GM21619 (cell line): ENCODE data around the gene DCANP1.
"Not testable (repeated sequence)": the region's sequence is repeated elsewhere in the genome, so short reads cannot be mapped to it uniquely, and the experiment has no call there.

ENCODE experiments used
- ATAC-seq: cut with Tn5 transposase; IDR thresholded peaks from one replicate; pipeline ENCODE4 v1.9.1; 2021; ENCODE audit not compliant: unreplicated experiment

Gene DCANP1, protein sequence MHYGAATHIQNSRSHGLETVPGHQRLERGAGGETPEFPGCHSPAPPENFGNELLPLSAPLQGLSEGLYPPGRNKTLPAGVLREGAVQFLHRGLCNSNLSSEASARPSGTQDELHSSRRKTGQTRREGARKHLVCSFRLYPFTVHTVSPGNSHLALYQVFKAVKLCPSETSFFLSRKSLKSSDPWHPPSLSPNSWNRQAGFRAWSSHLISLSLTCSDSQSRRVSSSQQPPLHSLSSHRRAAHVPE

DNA sequence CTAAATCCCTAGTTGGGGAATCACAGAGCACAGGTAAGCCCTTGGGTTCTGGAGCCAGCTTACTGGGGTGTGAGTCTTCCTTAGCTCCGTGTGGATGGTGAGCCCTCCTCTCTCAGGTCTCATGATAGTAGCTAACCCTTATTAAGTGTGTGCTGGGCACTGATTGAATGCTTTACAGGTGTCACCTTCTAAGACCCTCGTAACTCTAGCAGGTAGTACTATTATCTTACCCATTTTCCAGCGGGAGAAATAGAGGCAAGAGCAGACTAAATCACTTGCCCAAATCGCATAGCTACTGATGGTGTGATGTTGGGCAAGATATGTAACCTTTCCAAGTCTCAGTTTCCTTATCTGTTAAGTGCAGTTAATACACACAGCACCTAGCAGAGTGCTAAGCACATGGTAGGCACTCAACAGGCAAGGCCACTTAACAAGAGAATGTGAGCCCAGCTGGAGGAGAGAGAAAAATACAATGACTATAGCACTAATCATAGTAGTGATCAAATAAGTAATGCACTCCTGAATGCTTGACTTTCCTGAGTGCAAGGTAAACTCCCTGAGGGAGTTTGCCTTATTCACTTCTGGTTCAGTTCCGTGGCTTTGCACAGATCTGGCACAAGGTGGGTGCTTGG, at the start of gene DCANP1:
TSS of gene DCANP1 (minus strand) at position 51 of the 632 bp plus-strand sequence. CDS start 240 bp downstream, outside the sequence.
- no peak for ATAC-seq

DNA sequence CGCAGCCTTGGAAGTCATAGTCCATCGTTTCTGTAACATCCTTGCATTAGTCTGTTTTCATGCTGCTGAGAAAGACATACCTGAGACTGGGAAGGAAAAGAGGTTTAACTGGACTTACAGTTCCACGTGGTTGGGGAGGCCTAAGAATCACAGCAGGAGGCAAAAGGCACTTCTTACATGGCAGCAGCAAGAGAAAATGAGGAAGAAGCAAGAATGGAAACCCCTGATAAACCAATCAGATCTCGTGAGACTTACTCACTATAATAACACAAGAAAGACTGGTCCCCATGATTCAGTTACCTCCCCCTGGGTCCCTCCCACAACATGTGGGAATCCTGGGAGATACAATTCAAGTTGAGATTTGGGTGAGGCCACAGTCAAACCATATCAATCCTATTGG, 48.4 kb upstream of the DCANP1 start:
- ATAC-seq, result not testable (repeated sequence)

DNA sequence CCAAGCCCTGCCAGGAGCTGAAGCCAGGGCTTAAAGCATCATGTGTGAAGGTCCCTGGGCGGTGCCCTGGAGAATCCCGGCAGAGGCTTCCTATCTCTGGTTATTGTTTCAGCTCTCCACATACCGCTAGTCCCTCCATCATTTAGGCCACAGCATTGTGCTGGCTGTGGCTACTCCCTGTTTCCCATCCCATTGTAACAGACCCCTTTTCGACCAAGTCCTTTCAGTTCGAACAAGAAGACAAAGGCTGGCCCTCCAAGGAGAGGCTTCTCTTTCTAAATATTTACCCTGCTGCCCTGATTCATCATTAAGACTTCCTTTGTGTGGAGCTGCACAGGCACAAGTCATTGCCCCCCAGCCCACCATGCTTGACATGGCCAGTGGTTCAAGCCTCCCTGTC, 47.0 kb upstream of the DCANP1 start:
- no peak for ATAC-seq

DNA sequence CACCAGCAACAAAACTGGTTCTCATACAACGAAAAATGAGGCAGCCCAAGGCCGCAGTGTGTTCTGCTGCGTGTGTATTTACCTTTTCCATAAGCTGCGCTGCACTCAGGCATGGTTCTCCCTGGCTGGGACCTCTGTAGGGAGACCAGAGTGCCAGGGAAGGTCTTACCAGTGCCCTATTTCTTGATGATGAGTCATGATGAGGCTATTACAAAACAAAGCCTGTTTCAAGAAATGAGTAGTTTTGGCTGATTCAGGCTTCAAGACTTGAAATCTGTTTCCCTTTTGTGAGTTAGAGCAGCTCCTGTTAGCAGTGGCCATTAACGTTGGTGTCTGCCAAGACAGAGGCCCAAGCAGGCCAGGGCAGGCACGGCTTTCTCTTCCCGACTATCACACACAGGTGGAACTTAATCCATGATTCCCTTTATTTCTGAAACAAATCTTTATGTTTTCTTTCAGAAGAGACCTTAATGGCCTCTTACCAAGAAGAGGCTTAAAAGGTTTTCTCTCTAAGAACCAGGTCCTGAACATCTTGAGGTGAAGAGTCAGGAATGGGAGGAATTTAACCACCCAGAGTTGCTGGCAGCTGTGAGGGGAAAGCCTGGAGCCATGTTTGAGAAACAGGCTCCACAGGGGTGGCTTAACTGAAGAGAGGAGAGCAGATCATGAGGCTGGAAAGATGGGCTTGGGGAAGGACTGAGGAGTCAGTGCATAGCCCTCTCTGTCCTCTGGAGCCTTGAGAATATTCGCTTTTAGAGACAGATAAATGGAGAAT, 46.4 kb upstream of the DCANP1 start:
- ATAC-seq, result no peak

DNA sequence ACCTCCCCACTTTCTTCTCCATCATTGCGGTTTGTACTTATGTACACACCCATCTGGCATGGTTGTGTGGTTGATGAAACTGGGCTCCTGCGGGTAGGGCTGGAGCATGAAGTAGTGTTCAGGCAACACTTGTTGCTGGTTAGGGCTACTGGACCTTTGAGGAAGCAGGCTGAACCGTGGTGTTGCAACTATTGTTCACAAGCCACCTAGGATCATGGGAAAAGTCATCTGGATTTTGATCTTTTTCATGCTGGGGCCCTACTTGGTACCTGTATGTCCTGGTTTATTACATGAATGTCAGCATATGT, 45.1 kb upstream of the DCANP1 start:
- ATAC-seq, result no peak

DNA sequence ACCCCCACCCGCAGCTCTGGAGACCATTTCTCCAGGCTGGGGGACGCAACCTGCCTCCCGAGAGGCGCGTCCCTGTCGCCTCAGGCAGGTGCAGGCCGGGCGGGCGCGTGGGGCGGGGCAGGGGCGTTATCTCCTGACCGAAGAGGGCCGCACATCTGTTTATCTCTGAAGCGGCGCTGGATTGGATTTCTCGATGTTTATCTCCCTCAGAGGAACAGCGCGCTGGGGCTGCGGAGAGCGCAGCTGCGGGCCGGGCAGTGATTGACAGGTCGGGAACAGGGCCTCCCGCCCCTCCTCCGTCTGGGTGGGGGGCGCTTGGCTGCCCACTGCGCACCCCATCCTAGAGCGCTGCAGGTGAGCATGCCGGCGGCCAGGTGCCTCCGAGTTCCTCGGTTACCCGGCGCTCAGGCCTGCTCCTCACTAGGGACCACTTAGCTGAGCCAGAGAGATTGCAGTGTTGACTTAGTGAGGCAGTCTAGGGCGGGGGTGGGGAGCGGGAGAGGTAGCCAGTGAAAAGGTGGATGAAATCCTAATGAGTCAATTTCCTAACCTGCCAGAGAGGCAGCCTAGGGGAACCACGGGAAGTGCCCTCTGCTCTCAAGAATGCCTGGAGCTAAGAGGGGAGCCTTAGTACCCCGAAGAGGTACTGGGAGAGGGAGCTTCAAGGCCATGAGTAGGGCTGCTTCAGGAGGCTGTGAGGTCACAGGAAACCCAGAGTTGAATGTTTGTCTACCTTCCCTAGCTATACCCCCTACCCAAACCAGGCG, 44.6 kb upstream of the DCANP1 start:
- no peak for ATAC-seq

DNA sequence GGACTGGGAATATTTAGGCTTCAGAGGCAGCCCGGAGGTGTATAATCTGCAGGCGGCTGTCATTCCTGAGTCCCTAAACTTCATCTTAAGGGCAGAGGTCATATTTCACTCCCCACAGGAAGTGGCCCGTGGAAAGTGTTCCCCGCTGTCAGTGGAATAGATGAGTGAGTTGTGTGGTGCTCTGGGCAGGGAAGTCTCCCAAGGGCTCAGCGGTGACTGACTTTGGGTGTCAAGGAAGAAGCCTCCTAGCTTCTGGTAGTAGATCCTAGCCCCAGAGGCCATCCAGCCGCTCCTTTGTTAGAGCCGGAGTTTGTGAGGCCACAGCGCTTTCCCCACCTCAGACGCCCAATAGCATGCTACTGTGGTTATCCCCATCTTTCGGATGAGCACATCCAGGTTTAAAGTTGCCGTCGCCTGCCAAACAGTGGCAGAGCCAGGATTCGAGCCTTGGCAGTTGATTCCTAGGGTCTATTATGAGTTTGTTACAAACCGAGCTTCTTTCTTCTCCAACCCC, 43.9 kb upstream of the DCANP1 start:
- no peak for ATAC-seq

DNA sequence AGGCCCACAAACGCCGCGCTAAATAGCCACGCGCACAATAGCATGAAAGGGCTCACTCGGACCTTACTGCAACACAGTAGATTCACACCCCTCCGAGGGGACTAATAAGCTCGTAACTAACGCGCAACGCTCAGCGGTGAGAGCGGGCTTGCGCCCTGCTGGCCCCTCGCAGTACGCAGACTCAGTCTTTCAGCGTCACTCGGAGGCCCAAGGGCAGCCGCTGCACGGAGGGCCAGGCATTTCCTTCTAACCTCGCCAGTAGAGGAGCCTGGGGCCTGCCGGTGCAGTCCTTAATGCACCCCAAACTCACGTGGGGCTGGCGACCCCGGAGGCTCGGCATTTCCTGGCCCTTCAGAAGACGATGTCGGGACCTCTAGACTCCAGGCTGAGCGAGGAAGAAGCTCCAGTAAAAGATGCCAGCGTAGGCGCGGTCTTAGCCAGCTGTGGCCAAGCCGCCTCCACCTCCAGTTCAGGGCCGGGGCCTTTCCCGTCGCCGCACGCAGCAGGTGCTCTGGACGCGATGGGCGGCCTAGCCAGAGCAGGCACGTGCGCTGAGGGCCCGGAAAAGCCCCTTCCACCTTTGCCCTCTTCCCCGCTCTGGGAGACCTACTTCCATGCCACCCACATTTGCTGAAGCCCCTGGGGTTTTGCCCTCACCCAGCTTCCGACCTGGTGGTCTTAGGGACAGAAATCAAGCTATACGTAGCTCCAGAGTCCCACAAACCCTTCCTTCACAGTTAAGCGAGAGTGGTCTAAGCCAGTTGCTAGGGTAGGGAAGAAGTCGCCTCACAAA, 43.3 kb upstream of the DCANP1 start:
- ATAC-seq, result no peak

DNA sequence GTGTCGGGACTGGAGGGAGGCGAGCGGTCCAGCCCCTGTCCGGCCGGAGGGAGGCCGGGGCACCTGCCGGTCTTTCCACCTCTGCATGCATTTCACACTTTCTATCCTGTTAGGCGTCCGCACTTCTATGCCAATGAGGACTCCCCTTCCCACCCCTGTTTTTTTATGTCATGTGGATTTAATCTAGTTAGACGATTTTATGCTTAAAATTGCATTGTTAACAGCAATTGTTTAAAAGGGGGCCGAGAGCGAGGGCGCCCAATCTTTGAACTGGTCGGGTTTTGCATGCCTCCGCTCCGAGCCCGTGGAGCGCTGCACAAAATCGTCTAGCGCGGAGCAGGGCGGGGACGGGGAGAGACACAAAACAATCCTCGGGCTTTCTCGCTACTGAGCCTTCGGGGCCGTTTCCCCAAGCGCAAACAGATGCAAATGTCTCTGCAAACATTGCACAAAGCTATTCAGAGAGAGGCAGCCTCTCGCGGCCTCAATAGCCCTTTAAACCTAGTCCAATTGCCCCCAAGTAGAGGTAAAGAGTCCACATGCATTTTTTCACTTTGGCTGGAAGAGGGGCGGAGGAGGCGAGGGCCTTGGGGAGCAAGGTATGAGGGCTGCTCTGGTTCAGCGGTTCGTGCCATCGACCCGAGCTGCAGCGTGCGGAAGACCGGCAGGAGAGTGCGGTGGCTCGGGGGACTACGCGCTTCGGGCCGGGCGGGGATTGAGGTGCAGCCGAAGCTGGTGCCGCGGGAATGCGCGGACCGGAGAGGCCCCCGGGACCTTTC, 42.5 kb upstream of the DCANP1 start:
- no peak for ATAC-seq

DNA sequence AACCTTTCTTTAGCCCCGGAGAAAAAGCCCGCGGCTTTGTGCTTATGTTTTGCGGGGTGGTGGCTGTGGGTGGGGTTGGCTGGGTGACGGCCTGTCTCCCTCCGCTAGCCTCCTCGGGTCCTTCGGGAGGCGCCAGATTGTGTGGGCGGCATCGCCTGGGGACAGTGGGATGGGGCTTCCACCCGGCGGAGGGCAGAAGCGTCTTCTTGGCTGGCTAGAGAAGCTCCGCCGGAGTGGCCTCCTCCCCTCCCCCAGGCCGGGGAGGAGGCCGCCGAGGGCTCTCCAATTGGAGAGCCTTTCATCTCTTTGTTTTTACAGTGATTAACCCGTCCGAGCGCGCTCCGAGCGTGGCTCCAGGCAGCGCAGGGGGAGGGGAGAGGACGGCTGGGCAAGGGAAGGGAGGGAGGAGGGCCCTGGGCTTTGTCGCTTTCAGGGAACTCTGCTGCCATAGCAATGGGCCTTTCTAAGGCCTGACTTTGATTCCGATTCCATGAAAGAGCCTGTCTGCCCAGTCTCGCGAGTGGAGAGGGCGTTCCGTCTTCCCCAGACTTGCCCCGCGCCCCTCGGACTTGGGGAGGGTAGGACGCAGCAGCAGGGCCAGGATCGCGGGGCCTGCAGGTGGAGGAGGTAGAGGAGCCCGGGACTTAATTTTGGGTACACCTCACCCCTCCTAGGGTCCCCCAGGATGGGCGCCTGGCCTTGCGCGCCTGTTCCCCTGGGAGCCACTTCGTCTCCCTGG, 41.7 kb upstream of the DCANP1 start:
- no peak for ATAC-seq

DNA sequence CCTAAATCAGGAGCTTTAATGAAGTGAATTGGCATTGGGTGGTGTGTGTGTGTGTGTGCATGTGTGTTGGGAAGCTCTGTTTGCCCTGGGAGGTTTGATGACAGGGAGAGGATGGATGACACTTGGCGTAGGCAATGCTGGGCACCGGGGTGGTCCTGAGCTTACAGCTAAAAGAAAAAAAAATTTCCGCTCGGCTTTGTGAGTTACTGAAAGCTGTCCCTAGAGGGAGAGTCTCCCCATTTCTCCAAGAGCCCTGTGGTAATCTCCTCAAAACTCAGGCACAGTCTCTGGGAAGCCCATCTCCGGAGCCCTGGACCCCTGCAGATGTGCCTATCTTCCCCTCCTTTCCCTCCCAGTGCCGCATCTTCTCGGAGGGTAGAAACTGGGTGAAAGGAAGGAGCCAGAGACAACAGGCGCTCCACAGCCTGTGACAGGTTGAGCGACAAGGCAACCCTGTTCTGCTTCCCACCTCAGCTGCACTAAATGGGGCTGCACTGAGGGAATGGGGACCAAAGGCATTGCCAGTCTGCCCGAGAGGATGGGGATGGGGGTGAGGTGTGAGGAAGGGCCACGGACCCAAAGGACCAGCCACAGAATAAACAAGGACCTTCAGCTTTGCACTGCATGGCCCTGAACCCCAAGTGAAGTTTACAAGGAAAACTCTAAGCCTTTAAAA, 40.8 kb upstream of the DCANP1 start:
- ATAC-seq, result no peak

DNA sequence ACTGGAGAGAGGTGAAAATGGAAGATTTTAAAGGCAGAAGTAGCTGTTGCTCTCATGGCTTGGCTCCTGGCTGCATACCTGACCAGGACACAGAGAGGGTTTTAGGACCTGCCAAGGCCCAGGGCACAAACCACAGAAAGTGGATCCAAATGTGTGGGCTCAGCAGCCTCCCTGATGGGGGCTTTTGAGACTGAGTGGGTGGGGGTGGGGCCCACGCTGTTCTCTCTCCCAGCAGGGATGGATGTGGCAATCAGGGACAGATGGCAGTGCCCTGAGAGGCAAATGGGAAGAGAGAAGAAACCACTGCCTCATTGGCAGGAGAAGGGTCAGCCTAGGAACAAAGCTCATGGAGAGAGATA, 39.9 kb upstream of the DCANP1 start:
- ATAC-seq, result no peak

DNA sequence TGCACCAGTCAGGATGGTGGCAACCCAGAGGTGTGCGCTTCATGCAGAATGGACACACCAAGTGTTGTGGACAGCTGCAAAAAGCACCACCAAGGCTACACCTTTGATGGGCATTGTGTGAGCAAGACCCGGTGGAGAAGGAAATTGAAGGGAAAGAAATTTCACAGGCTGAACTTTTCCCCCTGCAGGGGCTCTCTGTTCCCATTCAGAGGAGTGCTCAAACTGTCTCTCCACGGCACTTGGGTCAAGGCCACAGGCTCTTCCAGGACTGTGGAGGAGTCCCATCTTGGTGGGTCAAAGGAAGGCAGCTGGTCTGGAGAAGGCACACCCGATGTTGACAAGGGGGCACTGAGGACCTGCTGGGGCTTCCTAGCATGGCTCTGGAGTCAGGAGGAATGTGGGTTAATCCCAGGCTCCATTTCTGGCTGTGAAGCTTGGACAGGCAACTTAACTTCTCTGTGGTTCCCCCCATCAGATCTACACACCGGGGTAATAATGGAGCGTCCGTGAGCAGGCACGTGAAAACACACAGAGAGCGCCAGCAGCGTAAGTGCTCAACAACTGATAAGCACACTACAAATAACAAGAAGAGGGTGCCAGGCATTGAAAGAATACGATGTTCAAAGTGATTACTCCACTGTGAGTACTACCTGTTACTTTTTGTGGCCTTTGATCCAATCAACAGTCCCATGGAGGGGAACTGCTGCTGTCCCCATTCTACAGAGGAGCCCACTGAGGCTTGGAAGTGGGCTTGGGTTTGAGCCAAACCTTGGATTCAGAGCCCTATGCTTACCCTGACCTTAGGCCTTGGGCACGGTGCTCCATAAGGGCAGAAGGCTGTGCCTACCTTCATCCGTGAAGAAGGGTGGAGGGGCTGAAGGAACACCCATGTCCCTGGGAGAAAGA, 39.2 kb upstream of the DCANP1 start:
- no peak for ATAC-seq

DNA sequence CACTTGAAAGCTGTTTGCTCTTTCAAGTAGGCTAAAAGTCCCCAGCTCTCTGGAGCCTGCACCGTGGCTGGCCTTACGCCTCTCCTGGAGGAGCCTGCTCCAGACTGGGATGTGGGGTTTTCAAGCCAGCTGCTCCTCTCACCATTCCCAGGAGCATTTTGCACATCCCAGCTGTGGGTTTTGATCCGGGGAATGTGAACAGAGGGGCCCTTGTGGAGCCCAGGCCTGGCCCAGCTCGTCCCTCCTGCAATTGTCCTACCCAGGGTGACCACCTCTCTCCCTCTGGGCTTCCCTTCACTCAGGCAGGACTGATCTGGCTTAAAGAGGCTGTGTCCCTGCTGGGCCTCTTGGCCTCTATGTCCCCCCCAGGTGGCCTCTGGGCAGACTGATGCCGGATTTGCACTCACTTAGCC, 37.5 kb upstream of the DCANP1 start:
- no peak for ATAC-seq

DNA sequence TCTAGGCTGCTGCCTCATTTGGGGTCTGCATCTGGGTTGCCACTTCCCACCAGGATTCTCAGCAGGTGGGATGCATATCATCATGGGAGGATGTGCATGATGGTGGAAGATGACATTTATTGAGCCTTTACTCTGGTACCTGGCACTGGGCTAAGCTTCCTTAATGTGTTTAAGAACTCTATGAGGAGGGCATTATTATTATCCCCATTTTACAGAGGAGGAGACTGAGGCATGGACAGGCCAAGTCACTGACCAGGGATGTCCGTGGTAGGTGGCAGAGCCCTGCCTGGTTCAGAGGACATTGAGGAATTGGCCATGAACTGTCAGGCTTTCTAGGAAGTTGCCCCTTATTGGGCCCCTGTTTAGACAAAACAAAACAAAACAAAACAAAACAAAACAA, 36.1 kb upstream of the DCANP1 start:
- no peak for ATAC-seq

DNA sequence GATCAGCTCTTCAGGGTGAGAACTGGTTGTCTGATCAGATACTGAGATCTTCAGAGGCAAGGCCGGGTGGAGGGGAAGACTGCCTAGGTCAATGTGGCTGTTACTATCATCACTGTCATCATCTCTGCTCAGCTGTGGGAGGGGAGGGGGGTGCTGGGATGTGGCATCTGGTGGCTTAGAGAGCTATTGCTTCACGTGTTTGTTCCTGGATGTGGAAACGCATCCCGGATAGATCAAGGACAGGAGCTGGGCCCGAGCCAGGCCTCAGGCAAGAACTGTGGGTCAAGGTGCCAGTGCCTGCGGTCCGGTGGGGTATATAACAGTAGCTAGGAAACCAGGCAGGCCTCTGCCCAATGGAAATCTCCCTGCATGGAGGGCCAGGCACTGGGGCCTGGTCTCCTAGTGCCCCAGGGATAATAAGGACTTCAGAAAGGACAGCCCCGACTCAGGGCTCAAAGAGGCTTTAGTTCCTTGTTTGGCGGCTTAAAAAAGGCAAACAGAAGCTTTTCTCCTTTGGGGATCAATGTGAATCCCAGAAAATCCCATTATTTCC, 35.3 kb upstream of the DCANP1 start:
- ATAC-seq, result no peak

DNA sequence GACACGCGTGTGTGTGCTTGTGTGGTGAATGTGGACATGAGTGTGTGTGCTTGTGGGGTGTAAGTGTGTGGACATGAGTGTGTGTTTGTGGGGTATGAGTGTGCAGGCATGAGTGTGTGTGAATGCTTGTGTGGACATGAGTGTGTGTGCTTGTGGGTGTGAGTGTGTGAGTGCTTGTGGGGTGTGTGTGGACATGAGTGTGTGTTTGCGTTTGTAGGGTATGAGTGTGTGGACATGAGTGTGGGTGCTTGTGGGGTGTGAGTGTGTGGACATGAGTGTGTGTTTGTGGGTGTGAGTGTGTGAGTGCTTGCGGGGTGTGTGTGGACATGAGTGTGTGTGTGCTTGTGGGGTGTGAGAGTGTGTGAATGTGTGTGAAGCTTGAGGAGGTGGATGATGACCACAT, 34.8 kb upstream of the DCANP1 start:
- ATAC-seq, result no peak
